ENCODE results near the gene HHIP. TPM values are rescaled to one million over a fixed set of nuclear protein-coding genes. Genes with fewer than 3 reads are reported as not detected.

HHIP gene
- total and polyA plus RNA-seq, 3 donors from 2014 or later, result 3.5 to 5.3 (median 3.5) TPM

DNA sequence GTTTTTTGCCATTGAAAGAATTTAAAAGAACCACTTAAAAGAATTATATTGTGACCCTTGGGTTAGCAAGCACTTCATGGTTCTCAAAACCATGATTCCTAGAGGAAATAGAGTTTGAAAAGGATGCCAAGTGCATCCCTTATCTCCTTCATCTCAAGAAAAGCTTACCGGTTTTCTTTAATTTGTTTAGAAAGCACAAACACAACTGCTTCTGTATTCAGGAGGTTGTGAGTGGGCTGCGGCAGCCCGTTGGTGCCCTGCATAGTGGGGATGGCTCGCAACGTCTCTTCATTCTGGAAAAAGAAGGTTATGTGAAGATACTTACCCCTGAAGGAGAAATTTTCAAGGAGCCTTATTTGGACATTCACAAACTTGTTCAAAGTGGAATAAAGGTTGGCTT lies 13.5 kb downstream of the HHIP start:
- Histone ChIP-seq H3K9me3 (no peaks in the 10 kb centered on the region), H3K4me1 (no peaks in the 10 kb centered on the region), H3K4me3 (no peak overlapping the region), H3K27me3 (no peaks in the 10 kb centered on the region), H3K27ac (no peak overlapping the region), H3K36me3 (ENCODE audit: low read depth, missing control alignments) (no peaks in the 10 kb centered on the region)
- DNase-seq, result no peak
- TF ChIP-seq, protein P1, sequence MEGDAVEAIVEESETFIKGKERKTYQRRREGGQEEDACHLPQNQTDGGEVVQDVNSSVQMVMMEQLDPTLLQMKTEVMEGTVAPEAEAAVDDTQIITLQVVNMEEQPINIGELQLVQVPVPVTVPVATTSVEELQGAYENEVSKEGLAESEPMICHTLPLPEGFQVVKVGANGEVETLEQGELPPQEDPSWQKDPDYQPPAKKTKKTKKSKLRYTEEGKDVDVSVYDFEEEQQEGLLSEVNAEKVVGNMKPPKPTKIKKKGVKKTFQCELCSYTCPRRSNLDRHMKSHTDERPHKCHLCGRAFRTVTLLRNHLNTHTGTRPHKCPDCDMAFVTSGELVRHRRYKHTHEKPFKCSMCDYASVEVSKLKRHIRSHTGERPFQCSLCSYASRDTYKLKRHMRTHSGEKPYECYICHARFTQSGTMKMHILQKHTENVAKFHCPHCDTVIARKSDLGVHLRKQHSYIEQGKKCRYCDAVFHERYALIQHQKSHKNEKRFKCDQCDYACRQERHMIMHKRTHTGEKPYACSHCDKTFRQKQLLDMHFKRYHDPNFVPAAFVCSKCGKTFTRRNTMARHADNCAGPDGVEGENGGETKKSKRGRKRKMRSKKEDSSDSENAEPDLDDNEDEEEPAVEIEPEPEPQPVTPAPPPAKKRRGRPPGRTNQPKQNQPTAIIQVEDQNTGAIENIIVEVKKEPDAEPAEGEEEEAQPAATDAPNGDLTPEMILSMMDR (IDR thresholded peaks at IDR 0.05), result no peak
- no peak for TF ChIP-seq POLR2A (IDR thresholded peaks at IDR 0.05)
- WGBS, 2 donors, result 77% methylated on average over 5 of the region's 5 CpGs
- intact Hi-C loops (cut with DNase I; ENCODE audit: low total_unique reads), result no loop called here

DNA sequence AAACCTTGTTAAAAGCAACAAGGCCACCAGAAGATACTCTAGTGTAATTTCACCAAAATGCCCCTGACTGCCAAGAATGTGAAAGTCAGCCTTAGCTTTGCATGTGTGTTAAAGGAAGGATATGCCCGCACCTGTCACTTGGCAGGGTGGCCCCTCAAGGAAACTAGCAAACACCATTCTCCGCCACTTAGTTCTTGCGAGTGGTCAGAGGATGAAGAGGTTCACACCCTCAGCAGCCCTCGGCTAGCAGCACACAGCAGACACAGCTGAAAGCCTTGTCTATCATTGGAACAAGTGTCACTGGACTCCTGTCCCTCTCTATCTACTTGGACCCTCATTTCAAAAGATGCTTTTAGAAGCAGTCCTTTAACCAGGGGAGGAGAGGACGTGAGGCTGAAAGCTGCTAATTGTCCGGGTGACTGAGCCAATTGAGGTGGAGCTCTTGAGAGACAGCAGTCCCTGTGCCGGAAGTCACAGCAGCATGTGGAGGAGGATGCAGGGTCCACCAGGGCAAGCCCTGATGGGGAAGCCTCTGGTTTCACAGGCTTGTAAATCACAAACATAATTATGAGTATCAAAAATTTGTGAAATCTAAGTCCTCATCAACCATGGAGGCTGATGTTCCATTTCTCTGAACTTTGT lies 18.0 kb downstream of the HHIP start:
- no peaks in the 10 kb centered on the region for H3K9me3 ChIP-seq
- no peak for TF ChIP-seq POLR2A (IDR thresholded peaks at IDR 0.05)
- TF ChIP-seq, protein P1 (IDR thresholded peaks at IDR 0.05), result no peak
- H3K27ac ChIP-seq, result no peak overlapping the region
- no peaks in the 10 kb centered on the region for H3K36me3 ChIP-seq (ENCODE audit: low read depth, missing control alignments)
- no peaks in the 10 kb centered on the region for H3K27me3 ChIP-seq
- intact Hi-C loops (cut with DNase I; ENCODE audit: low total_unique reads), result no loop called here
- no peaks in the 10 kb centered on the region for H3K4me1 ChIP-seq
- no peak overlapping the region for H3K4me3 ChIP-seq
- WGBS, 2 donors, result 73% methylated on average over 7 of the region's 7 CpGs
- DNase-seq, result no peak

DNA sequence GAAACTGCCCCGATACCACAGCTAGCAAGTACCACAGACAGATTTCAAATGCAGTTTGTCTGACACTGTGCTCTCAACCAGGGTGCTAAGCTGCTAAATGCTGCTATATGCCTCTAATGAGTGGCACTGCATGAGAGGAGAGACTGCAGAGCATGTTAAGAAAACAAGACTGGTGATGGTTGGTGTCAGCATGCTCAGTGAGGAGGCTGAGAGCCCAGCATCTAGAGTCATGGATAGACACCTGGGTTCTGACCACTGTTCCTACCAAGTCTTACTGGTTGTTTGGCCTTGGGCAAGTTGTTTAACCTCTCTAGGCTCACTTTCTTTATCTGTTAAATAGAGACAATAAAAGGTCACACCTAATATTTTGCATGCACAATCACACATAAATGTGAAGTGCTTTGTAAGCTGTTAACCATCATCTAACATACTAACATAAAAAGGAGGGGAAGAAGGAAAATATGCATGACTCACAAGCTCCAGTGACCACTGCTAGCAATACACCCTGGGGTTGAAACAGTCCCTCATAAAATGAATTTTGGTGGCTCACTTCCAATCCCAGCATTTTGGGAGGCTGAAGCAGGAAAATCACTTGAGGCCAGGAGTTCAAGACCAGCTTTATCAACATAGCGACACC lies 20.7 kb downstream of the HHIP start:
- Histone ChIP-seq H3K27ac (no peak overlapping the region), H3K4me3 (no peak overlapping the region), H3K36me3 (ENCODE audit: low read depth, missing control alignments) (no peaks in the 10 kb centered on the region), H3K27me3 (no peaks in the 10 kb centered on the region), H3K9me3 (no peaks in the 10 kb centered on the region), H3K4me1 (no peaks in the 10 kb centered on the region)
- 82 to 88% methylated on average over 2 of the region's 2 CpGs for WGBS, 2 donors
- intact Hi-C loops (cut with DNase I; ENCODE audit: low total_unique reads), result no loop called here
- no peak for DNase-seq
- TF ChIP-seq, protein P1 (IDR thresholded peaks at IDR 0.05), result no peak

DNA sequence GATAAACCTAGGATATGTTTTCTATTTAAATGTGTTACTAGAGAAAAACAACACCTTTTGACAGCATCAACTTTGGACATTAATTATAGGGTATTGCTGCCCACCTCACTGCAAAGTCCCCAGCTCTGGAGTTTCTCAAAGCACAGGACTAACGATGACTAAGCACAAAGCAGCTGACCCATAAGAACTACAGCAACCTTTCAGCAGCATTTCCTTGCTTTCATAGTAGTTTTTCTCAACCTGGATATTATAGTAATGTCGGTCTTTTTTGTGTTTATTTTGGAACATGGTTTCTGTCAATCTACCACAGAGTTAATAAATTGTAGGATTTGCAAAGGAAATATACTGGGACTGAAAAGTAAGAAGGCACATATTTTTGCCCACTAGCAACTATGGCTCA lies 21.5 kb downstream of the HHIP start:
- H3K4me3 ChIP-seq, result no peak overlapping the region
- DNase-seq, result no peak
- 56 to 64% methylated on average over 2 of the region's 2 CpGs for WGBS, 2 donors
- no peaks in the 10 kb centered on the region for H3K9me3 ChIP-seq
- H3K4me1 ChIP-seq, result no peaks in the 10 kb centered on the region
- no peaks in the 10 kb centered on the region for H3K36me3 ChIP-seq (ENCODE audit: low read depth, missing control alignments)
- H3K27ac ChIP-seq, result no peak overlapping the region
- H3K27me3 ChIP-seq, result no peaks in the 10 kb centered on the region
- intact Hi-C loops (cut with DNase I; ENCODE audit: low total_unique reads), result no loop called here
- TF ChIP-seq, protein P1 (IDR thresholded peaks at IDR 0.05), result no peak
- no peak for TF ChIP-seq POLR2A (IDR thresholded peaks at IDR 0.05)

DNA sequence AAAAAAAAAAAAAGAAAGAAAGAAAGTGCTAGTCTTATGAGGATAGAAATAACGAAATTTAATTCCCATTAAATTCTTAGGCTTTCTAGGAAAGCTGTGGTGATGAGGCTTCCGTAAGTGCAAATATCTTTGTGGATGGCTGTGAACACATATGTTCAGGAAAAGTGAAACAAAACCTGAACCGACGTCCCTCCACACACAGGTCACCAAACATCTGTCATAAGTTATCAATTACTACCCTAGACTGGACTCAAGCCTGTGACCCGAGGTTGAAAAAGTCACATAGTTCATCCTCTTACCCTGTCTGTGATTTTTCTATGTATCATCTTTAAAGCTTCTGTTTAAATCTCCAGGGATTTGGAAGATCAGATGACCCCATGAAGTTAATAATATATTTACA lies 24.8 kb downstream of the HHIP start:
- Histone ChIP-seq H3K4me3 (no peak overlapping the region), H3K36me3 (ENCODE audit: low read depth, missing control alignments) (no peaks in the 10 kb centered on the region), H3K27ac (no peak overlapping the region), H3K9me3 (no peaks in the 10 kb centered on the region), H3K27me3 (no peaks in the 10 kb centered on the region), H3K4me1 (no peaks in the 10 kb centered on the region)
- 52 to 57% methylated on average over 5 of the region's 5 CpGs for WGBS, 2 donors
- no peak for TF ChIP-seq POLR2A (IDR thresholded peaks at IDR 0.05)
- no peak for DNase-seq
- intact Hi-C loops (cut with DNase I; ENCODE audit: low total_unique reads), result no loop called here
